GM12878 (cell line): ENCODE data around the gene AEBP1. TPM values are rescaled to one million over a fixed set of nuclear protein-coding genes. Genes with fewer than 3 reads are reported as not detected.

Experiments used
- ATAC-seq: fragments of 200-7000 bp; cut with Tn5 transposase; 3 replicates; pipeline ENCODE4 v1.9.1; 2020; ENCODE audit warnings: mild to moderate bottlenecking, moderate library complexity
- BruUV-seq: library from RNA; stranded (reverse); fragments of 400-500 nt; replicated peaks from 2 replicates; lab custom pipeline; 2021; lab: Mats Ljungman, UMichigan
- CTCF ChIA-PET: fragments of 300-600 bp; sonication (Branson Sonifier 250); formaldehyde crosslinking; extraction: SDS; loops from one replicate; lab custom pipeline; 2021; ENCODE audit warnings: inconsistent platforms; lab: Yijun Ruan, JAX
- POLR2A ChIA-PET: fragments of 350-600 bp; formaldehyde crosslinking; extraction: SDS; loops from one replicate; lab custom pipeline; 2021; ENCODE audit warnings: inconsistent platforms; lab: Charles Lee
- RAD21 ChIA-PET: fragments of 300-600 bp; sonication (Branson Sonifier 250); formaldehyde crosslinking; loops from one replicate; lab custom pipeline; 2023; ENCODE audit warnings: antibody characterized with exemption; ENCODE audit not compliant: unreplicated experiment; lab: Charles Lee
- SMC1A ChIA-PET: fragments of 300-600 bp; sonication (Branson Sonifier 250); formaldehyde crosslinking; loops from one replicate; lab custom pipeline; 2023; ENCODE audit not compliant: unreplicated experiment, uncharacterized antibody; lab: Charles Lee
- DNase-seq: peaks from one replicate; pipeline ENCODE4 v3.0.0-alpha.2; 2011; ENCODE audit warnings: low read depth, low spot score
- FAIRE-seq: peaks from 3 replicates; lab custom pipeline; 2011; peaks lifted over from hg19 to GRCh38; lab: Jason Lieb, UNC
- H2AFZ ChIP-seq: 2 replicates; pipeline ENCODE4 v1.6.0; 2011; ENCODE audit warnings: low read depth, low read length, control low read depth; ENCODE audit not compliant: control insufficient read depth
- H3K27ac ChIP-seq: 2 replicates; pipeline ENCODE4 v1.5.1; 2011; ENCODE audit warnings: control low read depth; ENCODE audit not compliant: control insufficient read depth, insufficient read depth
- H3K27me3 ChIP-seq, 2 experiments: replicated peaks in 1 of 2; 2 replicates each; pipeline versions ENCODE4 v1.6.0 to v1.6.1; 2011; ENCODE audit warnings: low read length in 1 of 2; ENCODE audit not compliant: control insufficient read depth in 2 of 2, insufficient read depth in 2 of 2
- H3K36me3 ChIP-seq, 2 experiments: 2 replicates each; pipeline ENCODE4 v1.5.1; 2011; ENCODE audit warnings: low read length in 1 of 2; ENCODE audit not compliant: control insufficient read depth in 2 of 2, insufficient read depth in 2 of 2
- H3K4me1 ChIP-seq: 2 replicates; pipeline ENCODE4 v1.6.1; 2011; ENCODE audit warnings: mild to moderate bottlenecking, low read length, moderate library complexity, mixed read lengths; ENCODE audit not compliant: control insufficient read depth, insufficient read depth
- H3K4me2 ChIP-seq: 2 replicates; pipeline ENCODE4 v1.6.0; 2011; ENCODE audit warnings: control low read depth; ENCODE audit not compliant: control insufficient read depth, insufficient read depth
- H3K4me3 ChIP-seq: fragments of 200-600 bp; sonication (generic); 2 replicates; pipeline ENCODE4 v1.5.1; 2016
- H3K79me2 ChIP-seq: 2 replicates; pipeline ENCODE4 v1.6.0; 2011; ENCODE audit warnings: low read length; ENCODE audit not compliant: control insufficient read depth, insufficient read depth
- H3K9ac ChIP-seq: 2 replicates; pipeline ENCODE4 v1.8.0; 2011; ENCODE audit warnings: low read length, control low read depth, mixed read lengths; ENCODE audit not compliant: control insufficient read depth, insufficient read depth
- H3K9me3 ChIP-seq: replicated peaks from 3 replicates; pipeline ENCODE4 v1.5.1; 2011; ENCODE audit warnings: mild to moderate bottlenecking, low read length; ENCODE audit not compliant: control insufficient read depth, insufficient read depth
- H4K20me1 ChIP-seq: 2 replicates; pipeline ENCODE4 v1.6.0; 2011; ENCODE audit not compliant: control insufficient read depth, insufficient read depth
- BMI1 ChIP-seq: fragments of 450-650 bp; IDR thresholded peaks from 2 replicates; pipeline ENCODE4 v1.6.1; 2016; ENCODE audit warnings: mild to moderate bottlenecking, moderate library complexity, borderline replicate concordance
- CBX3 ChIP-seq: fragments of 200-600 bp; sonication (generic); IDR thresholded peaks from 2 replicates; pipeline ENCODE4 v1.6.1; 2016; ENCODE audit warnings: low read depth, borderline replicate concordance
- EP300 ChIP-seq, 2 experiments: fragments of 150-350 bp in 1 of 2; IDR thresholded peaks; 2 replicates each; pipeline ENCODE4 v1.6.1; 2011 to 2012; ENCODE audit warnings: low read depth in 2 of 2, low read length in 2 of 2, borderline replicate concordance in 1 of 2, improper control_type of control experiment in 1 of 2, inconsistent platforms in 1 of 2; ENCODE audit not compliant: control insufficient read depth in 1 of 2
- HDGF ChIP-seq: fragments of 450-650 bp; IDR thresholded peaks from 2 replicates; pipeline ENCODE4 v1.6.1; 2016; ENCODE audit warnings: antibody characterized with exemption
- RB1 ChIP-seq: fragments of 450-650 bp; formaldehyde crosslinking; IDR thresholded peaks from 2 replicates; pipeline ENCODE4 v1.6.1; 2017; ENCODE audit warnings: mild to moderate bottlenecking, borderline replicate concordance
- REST ChIP-seq: IDR thresholded peaks from 2 replicates; pipeline ENCODE4 v1.6.1; 2012; ENCODE audit warnings: mild to moderate bottlenecking, low read depth, low read length
- WGBS: methylation state at CpG from one replicate; pipeline ENCODE4 v1.1.6; 2016; ENCODE audit warnings: low lambda C conversion rate; ENCODE audit not compliant: insufficient replicate concordance, insufficient coverage; ENCODE audit errors: missing lambda C conversion rate; 5-methylcytosine and 5-hydroxymethylcytosine counted together
- in situ Hi-C: fragments of 300-500 bp; cut with MboI; formaldehyde crosslinking; loops from 9 replicates; pipeline ENCODE4 v1.14.3; 2018; ENCODE audit warnings: mixed read lengths
- intact Hi-C: fragments of 100-400 bp; cut with micrococcal nuclease; formaldehyde crosslinking; loops from one replicate; pipeline ENCODE4 v1.14.2; 2022; ENCODE audit not compliant: unreplicated experiment
- polyA plus RNA-seq, 11 experiments: library from polyadenylated mRNA; depleted of rRNA in 4 of 11; unstranded in 6 of 11; stranded (reverse) in 5 of 11; fragments of >200 nt; fragmentation: Nextera tagmentation in 4 of 11; fragmentation: Illumina TruSeq in 1 of 11; extraction: Ambion mirVana in 4 of 11; extraction: Trizol in 1 of 11; gene quantifications; 1 replicate in 1 of 11; 2 replicates in 10 of 11; pipeline versions ENCODE4 v1.2.1 to v1.2.3, GENCODE V29; 2011 to 2016; ENCODE audit warnings: inconsistent platforms in 2 of 11, missing spikeins in 2 of 11, low read depth in 1 of 11
- total RNA-seq, 4 experiments: library from RNA; depleted of rRNA in 3 of 4; stranded (reverse); fragments of >200 nt in 3 of 4; fragmentation: Illumina TruSeq in 1 of 4; extraction: Trizol in 1 of 4; gene quantifications; 2 replicates each; pipeline versions ENCODE4 v1.2.1 to v1.2.3, GENCODE V29; 2013 to 2021
- TF ChIP-seq, protein P1 (sequence below): fragments of 450-650 bp; IDR thresholded peaks from 2 replicates; pipeline ENCODE4 v1.6.1; 2016; ENCODE audit warnings: mild to moderate bottlenecking, moderate library complexity, borderline replicate concordance
- TF ChIP-seq, protein P2 (sequence below): IDR thresholded peaks from 2 replicates; pipeline ENCODE4 v1.6.1; 2011; ENCODE audit warnings: borderline replicate concordance, low read depth, mild to moderate bottlenecking, moderate library complexity, mixed read lengths, low read length; ENCODE audit not compliant: insufficient read depth; ENCODE audit errors: extremely low read length

Gene AEBP1
- total and polyA plus RNA-seq, 10 of the 15 experiments (the other 5 are each of a cell fraction or from before 2014, with no cell fraction given), result 0.06 to 0.23 (median 0.11) TPM; not detected in 5

GRCh38 chr7:44145479-44145968 is 41.4 kb downstream of the AEBP1 start:
- no peak overlapping the region for H3K4me2 ChIP-seq
- no peaks in the 10 kb centered on the region for H4K20me1 ChIP-seq
- H2AFZ ChIP-seq, result no peak overlapping the region
- ChIA-PET CTCF (no interaction called here), POLR2A (no interaction called here), SMC1A (no interaction called here), RAD21 (no interaction called here)
- no peak overlapping the region for H3K9ac ChIP-seq
- no peaks in the 10 kb centered on the region for H3K36me3 ChIP-seq
- no peaks in the 10 kb centered on the region for H3K79me2 ChIP-seq
- H3K4me3 ChIP-seq, result no peak overlapping the region
- H3K27me3 ChIP-seq, result no peaks in the 10 kb centered on the region
- WGBS, result 51% methylated on average over 45 of the region's 53 CpGs
- intact Hi-C loops, result no loop called here
- no peak overlapping the region for H3K27ac ChIP-seq
- no peaks in the 10 kb centered on the region for H3K9me3 ChIP-seq
- no peak for DNase-seq
- H3K4me1 ChIP-seq, result peaks cover 2% of the 10 kb centered on the region
- in situ Hi-C loops, result no loop called here
- no peak for ATAC-seq
- TF ChIP-seq EP300 (IDR thresholded peaks at IDR 0.05; ENCODE audit: borderline replicate concordance in 1 of 2, control insufficient read depth in 1 of 2, low read depth in 2 of 2, low read length in 2 of 2) (no peak), BMI1 (no peak), RB1 (no peak), REST (no peak), HDGF (no peak), CBX3 (no peak)
- TF ChIP-seq, protein P1, sequence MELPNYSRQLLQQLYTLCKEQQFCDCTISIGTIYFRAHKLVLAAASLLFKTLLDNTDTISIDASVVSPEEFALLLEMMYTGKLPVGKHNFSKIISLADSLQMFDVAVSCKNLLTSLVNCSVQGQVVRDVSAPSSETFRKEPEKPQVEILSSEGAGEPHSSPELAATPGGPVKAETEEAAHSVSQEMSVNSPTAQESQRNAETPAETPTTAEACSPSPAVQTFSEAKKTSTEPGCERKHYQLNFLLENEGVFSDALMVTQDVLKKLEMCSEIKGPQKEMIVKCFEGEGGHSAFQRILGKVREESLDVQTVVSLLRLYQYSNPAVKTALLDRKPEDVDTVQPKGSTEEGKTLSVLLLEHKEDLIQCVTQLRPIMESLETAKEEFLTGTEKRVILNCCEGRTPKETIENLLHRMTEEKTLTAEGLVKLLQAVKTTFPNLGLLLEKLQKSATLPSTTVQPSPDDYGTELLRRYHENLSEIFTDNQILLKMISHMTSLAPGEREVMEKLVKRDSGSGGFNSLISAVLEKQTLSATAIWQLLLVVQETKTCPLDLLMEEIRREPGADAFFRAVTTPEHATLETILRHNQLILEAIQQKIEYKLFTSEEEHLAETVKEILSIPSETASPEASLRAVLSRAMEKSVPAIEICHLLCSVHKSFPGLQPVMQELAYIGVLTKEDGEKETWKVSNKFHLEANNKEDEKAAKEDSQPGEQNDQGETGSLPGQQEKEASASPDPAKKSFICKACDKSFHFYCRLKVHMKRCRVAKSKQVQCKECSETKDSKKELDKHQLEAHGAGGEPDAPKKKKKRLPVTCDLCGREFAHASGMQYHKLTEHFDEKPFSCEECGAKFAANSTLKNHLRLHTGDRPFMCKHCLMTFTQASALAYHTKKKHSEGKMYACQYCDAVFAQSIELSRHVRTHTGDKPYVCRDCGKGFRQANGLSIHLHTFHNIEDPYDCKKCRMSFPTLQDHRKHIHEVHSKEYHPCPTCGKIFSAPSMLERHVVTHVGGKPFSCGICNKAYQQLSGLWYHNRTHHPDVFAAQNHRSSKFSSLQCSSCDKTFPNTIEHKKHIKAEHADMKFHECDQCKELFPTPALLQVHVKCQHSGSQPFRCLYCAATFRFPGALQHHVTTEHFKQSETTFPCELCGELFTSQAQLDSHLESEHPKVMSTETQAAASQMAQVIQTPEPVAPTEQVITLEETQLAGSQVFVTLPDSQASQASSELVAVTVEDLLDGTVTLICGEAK, result no peak
- TF ChIP-seq, protein P2, sequence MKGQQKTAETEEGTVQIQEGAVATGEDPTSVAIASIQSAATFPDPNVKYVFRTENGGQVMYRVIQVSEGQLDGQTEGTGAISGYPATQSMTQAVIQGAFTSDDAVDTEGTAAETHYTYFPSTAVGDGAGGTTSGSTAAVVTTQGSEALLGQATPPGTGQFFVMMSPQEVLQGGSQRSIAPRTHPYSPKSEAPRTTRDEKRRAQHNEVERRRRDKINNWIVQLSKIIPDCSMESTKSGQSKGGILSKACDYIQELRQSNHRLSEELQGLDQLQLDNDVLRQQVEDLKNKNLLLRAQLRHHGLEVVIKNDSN, result no peak
- no peak for FAIRE-seq
- no TSS peak for BruUV-seq
